ENCODE measurements around the gene ACAP3. TPM values are rescaled to one million over a fixed set of nuclear protein-coding genes. Genes with fewer than 3 reads are reported as not detected.

The ACAP3 gene
- total RNA-seq, 3 donors from 2014 or later = 42.1 to 76.9 (median 44.8) TPM

GRCh38 chr1:1296070-1297061, 11.4 kb downstream of the ACAP3 start:
- H3K36me3 ChIP-seq (ENCODE audit: low read depth) = no peaks in the 10 kb centered on the region
- peaks cover 7% of the 10 kb centered on the region for H3K4me1 ChIP-seq (ENCODE audit: low read depth)
- no peaks in the 10 kb centered on the region for H3K9me3 ChIP-seq
- ATAC-seq = no peak
- TF ChIP-seq CTCF (IDR thresholded peaks at IDR 0.05) = no peak
- no peak overlapping the region for H3K4me3 ChIP-seq
- intact Hi-C loops (cut with DNase I, micrococcal nuclease) = loop anchor here in 1 of 2 donors (5.0 kb wide), 1 partner anchor 174 kb away; no protein-coding TSS in a partner anchor
- no peak for DNase-seq

- DNase-seq (no peak), ATAC-seq (no peak)
- no peaks in the 10 kb centered on the region for H3K9me3 ChIP-seq
- H3K4me1 ChIP-seq (ENCODE audit: low read depth) = peaks cover 12% of the 10 kb centered on the region
- intact Hi-C loops (cut with DNase I, micrococcal nuclease) = loop anchor here in 1 of 2 donors (5.0 kb wide), 1 partner anchor 173 kb away; no protein-coding TSS in a partner anchor
- TF ChIP-seq CTCF (IDR thresholded peaks at IDR 0.05) = no peak
- H3K36me3 ChIP-seq (ENCODE audit: low read depth) = no peaks in the 10 kb centered on the region
- H3K4me3 ChIP-seq = no peak overlapping the region
Measured at GRCh38 chr1:1295154-1295923, 12.4 kb downstream of the ACAP3 start.

GRCh38 chr1:1294250-1294890, 13.4 kb downstream of the ACAP3 start:
- no peak for ATAC-seq
- no peak for DNase-seq
- Histone ChIP-seq H3K36me3 (ENCODE audit: low read depth) (no peaks in the 10 kb centered on the region), H3K4me3 (no peak overlapping the region), H3K4me1 (ENCODE audit: low read depth) (peaks cover 12% of the 10 kb centered on the region), H3K9me3 (no peaks in the 10 kb centered on the region)
- TF ChIP-seq CTCF (IDR thresholded peaks at IDR 0.05) = no peak
- intact Hi-C loops (cut with DNase I, micrococcal nuclease) = no loop called here

- intact Hi-C loops (cut with DNase I, micrococcal nuclease) = no loop called here
- DNase-seq (no peak), ATAC-seq (no peak)
- no peak for TF ChIP-seq CTCF (IDR thresholded peaks at IDR 0.05)
- Histone ChIP-seq H3K36me3 (ENCODE audit: low read depth) (no peaks in the 10 kb centered on the region), H3K9me3 (no peaks in the 10 kb centered on the region), H3K4me1 (ENCODE audit: low read depth) (peaks cover 12% of the 10 kb centered on the region), H3K4me3 (no peak overlapping the region)
Measured at GRCh38 chr1:1293263-1294249, 14.2 kb downstream of the ACAP3 start.

Data from mucosa of descending colon (tissue), 3 donors.